HG03066 (cell line): ENCODE results near the gene SYNGAP1.
"Not testable (repeated sequence)": the region's sequence is repeated elsewhere in the genome, so short reads cannot be mapped to it uniquely, and the experiment has no call there.

Experiments used
- ATAC-seq: cut with Tn5 transposase; IDR thresholded peaks from one replicate; pipeline ENCODE4 v1.9.1; 2021; ENCODE audit warnings: low read depth; ENCODE audit not compliant: unreplicated experiment

Gene SYNGAP1

DNA sequence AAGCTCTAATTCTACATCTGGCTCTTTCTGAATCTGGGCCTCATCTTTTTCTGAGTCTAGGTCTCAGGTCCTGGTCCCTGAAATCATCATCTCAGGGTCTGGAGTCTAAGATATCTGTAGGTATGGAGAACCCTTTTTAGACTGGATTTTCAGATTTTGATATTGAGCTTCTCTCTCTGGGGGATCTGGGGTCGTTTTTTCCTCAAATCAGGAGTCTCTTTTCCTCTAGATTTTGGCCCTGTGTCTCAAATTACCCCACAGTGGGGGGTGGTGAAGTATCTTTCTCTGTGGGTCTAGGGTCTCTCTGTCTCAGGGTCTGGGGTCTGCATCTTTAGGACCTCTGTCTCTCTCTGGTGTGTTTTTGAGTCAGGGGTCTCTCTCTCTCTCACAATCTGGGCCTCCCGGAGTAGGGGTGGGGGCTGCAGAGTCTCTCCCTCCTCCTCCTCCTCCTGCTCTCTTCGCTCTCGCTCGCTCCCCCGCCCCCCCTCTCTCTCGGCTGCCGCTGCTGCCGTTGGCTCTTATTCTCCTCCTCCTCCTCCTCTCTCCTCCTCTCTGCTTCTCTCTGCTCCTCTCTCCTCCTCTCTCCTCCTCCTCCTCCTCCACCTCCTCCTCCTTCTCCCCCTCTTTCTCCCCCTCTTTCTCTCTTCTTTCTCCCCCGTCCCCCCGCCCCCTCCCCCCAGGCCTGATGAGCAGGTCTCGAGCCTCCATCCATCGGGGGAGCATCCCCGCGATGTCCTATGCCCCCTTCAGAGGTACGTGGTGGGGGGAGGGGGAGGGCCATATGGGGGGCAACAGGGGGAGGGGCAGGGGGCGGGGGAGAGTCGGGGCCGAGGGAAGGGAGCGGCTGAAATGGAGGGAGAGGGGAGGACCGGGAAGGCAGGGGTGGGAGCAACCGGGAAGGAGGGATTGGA, at the start of gene SYNGAP1:
Gene SYNGAP1 (plus strand): TSS at position 486 of the 911 bp plus-strand sequence. CDS start 200 bp downstream, at position 686.
- ATAC-seq = no peak

DNA sequence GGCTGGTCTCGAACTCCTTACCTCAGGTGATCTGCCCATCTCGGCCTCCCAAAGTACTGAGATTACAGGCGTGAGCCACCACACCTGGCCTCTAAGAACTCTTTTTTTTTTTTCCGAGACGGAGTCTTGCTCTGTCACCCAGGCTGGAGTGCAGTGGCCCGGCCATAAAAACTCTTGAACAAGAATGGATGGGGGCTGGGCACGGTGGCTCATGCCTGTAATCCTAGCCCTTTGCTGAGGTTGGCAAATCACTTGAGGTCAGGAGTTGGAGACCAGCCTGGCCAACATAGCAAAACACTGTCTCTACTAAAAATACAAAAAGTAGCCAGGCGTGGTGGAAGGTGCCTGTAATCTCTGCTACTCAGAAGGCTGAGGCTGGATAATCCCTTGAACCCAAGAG, 48.0 kb upstream of the SYNGAP1 start:
- ATAC-seq = not testable (repeated sequence)

DNA sequence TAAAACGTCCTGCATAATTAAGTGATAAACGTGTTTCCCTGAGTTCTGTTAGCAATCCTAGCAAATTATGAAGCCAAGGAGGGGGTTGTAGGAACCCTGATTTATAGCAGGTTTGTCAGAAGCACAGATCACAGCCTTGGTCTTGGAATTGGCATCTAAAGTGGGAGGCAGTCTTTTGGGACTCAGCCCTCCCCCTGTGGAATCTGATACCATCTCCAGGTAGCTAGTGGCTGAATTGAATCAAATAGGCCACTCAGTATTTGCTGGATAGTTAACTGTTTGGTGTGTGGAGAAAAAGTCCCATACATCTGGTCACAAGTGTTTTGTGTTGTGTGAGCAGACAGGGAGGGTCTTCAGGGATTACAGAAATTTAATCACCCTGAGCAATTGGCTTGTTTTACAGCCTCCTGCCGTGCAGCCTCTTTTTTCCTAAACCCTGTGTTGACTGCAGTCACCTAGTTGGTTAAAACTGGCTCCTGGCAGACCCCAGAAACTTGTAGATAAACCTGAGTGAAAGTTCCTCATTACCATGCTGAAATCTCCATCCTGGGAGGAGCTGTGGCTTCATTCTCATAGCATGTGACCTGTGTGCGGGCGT, 47.2 kb upstream of the SYNGAP1 start:
- ATAC-seq = no peak

DNA sequence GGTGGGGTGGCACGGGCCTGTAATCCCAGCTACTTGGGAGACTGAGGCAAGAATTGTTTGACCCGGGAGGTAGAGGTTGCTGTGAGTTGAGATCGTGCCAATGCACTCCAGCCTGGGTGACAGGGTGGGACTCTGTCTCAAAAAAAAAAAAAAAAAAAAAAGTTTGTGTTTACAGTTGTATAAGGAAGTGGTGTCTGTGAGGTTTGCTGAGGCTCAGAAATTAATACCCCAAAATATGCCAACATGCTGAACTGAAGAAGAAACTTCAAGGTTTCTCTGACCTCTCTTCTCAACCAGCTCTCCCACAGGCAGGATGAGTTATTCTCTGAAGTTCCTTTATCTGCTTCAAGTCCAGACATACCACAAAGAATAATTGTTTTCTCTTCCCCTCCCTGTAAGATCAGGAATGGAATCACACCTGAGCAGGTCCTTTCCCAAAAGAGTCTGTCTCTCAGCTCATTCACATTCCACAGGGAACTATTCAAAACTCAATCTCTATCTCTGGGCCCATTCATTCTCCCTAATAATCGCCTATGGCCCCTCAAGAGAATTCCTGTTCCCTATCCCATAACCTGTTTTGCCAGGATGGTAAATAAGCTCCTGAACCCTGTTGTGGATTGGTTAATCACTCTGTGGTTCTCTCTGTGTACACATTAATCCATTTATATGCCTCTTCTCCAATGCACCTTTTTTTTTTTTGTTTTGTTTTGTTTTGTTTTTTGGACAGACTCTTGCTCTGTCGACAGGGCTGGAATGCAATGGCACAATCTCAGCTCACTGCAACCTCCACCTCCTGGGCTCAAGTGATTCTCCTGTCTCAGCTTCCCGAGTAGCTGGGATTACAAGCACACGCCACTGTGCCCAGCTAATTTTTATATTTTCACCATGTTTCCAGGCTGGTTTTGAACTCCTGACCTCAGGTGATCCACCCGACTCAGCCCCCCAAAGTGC, 45.6 kb upstream of the SYNGAP1 start:
- ATAC-seq = no peak

DNA sequence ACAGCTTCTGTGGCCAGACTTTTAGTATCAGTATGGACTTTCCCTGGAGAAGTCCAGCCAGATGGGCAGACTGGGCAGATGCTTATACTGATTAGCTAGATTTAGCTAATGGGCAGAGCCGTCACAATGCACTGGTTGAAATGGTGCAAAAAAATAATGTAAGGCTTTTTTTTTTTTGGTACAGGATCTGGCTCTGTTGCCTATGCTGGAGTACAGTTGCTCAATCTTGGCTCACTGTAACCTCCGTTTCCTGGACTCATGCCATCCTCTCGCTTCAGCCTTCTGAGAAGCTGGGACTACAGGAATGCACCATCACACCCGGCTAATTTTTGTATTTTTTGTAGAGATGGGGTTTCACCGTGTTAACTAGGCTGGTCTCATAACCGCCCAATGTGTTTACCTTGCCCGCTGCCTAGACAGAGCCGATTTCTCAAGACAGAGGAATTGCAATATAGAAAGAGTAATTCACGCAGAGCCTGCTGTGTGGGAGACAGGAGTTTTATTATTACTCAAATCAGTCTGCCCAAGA, 44.7 kb upstream of the SYNGAP1 start:
- ATAC-seq = no peak

DNA sequence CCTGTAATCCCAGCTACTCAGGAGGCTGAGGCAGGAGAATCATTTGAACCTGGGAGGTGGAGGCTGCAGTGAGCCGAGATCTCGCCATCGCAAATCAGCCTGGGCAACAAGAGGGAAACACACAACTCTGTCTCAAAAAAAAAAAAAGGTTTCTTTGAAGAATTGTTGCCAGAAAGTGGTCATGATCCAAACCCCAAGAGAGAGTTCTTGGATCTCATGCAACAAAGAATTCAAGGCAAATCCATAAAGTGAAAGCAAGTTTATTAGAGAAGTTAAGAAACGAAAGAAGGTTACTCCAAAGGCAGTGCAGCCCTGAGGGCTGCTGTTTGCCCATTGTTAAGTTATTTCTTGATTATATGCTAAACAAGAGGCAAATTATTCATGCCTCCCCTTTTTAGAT, 42.7 kb upstream of the SYNGAP1 start:
- ATAC-seq = no peak

DNA sequence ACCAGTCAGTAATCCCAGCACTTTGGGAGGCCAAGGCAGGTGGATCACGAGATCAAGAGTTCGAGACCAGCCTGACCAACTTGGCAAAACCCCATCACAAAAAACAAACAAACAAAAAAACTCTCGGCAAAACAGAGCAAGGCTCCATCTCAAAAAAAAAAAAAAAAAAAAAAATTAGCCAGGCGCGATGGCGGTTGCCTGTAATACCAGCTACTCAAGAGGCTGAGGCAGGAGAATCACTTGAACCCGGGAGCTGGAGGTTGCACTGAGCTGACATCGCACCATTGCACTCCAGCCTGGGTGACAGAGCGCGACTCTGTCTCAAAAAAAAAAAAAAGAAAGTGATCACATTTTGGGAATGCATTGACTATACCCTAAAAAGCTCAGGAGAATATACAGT, 40.7 kb upstream of the SYNGAP1 start:
- not testable (repeated sequence) for ATAC-seq

DNA sequence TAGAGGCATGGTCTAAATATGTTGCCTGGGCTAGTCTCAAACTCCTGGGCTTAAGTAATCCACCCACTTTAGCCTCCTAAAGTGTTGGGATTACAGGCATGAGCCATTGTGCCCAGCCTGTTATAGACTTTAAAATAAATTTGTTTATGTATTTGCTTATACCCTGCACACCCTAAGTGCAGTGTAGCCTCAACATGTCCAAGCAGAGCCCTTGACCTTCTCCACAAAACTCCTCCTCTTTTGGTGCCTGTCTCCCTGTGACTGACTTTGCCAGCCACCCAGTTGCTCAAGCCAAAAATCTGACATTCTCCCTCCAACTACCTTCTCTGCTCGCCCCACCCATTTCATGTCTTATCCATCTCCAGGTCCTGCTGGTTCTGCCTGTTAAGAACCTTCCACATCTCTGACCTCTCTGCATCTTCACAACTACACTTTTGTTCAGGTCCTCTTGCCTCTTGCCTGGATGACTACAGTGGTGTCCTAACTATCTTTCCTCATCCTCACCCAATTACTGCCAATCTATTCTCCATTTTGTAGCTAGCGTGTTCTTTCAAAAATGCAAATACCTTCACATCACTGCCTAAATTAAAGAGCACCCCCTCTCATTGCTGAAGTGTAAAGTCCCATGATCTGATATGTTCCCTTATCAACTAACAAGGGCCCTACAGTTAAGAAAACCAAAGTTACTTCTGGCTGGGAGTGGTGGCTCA, 39.4 kb upstream of the SYNGAP1 start:
- ATAC-seq = no peak

DNA sequence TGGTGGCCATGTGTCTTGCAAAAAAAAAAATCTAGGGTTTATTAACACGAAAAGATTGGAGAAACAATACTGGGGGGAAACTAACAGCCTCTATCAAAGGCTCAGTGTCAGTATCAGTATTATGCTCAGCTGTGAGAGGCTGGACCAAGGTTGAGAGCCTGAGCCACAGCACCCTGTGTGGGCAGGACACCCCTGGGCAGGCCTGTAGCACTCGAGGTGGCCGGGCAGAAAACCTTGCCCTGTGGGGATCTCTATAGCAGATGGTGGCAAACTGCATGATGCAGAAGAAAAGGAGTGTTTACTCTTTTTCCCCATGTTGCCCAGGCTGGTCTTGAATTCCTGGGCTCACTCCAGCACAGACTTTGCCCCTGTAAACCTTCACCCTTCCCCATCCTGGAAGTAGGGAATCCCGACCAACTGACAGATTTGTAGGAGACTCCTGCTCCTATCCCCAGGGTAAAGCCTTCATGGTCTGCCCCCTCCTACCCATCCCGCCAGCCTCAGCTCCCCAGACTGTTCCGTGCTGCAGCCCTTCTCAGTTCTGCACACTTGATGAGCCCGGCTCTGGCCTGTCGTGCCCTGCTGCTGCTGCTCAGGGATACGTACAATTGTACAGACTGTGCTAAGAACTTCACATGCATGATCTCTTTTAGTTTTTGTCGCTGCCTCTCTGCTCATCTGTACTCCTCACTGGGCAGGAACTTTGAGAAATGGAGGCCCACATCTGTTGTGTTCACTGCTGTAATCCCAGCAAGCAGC, 36.3 kb upstream of the SYNGAP1 start:
- no peak for ATAC-seq

DNA sequence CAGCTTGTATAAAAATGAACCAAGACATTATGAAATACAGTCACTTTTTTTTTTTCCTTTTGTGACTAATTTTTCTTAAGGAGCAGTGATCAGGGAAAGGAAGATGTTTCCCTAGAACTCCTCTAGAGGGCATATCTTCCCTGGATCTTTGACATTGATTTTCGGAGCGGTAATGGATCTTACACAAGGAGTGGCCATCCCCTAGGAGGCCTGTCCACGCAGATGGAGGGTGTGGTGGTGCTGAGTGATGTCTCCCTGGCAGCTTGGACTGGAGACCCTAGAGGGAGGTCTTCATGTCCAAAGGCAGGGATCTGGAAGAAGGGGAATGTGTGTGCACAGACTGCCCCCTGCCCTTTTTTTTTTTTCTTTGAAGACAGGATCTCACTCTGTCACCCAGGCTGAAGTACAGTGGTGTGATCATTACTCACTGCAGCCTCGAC, 35.3 kb upstream of the SYNGAP1 start:
- ATAC-seq = no peak

DNA sequence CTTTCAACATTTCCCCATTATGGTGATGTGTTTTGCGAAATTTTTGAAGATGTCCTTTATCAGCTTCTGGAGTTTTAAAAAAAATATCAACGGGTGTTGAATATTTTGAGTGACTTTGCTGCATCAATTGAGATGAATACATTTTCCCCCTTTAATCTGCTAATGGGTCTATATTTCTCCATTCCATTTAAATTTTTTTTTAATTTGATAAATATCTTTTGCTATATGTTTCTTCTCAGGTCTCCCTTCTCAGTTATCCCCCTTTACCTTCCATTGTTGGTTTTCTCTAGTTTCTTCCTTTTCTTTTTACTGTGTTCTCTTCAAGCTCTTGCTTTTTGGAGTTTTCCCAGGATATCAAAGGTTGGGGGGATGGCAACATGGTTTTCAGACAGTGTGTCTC, 29.7 kb upstream of the SYNGAP1 start:
- ATAC-seq = no peak

DNA sequence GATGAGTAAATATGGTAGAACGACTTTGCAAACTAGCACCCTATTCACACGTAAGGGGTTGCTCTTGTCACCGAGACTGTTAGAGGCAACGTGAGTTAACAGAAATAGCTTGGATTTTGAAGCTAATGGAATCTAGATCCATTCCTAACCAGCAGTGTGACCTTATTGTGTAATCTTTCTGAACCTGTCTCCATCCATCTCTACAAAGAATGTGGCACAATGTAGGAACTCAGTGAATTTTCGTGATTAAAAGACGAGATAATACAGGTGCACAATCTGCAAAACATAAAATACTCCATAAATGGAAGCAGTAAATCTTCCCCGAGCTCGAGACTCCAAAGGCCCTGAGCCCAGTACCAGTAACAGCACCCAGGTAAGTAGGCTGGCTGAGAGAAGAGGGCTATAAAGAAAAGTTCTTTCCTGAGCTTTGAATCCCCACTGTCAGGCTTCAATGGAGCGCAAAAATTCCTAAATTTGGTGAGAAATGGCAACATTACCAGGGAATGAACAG, 29.0 kb upstream of the SYNGAP1 start:
- no peak for ATAC-seq

DNA sequence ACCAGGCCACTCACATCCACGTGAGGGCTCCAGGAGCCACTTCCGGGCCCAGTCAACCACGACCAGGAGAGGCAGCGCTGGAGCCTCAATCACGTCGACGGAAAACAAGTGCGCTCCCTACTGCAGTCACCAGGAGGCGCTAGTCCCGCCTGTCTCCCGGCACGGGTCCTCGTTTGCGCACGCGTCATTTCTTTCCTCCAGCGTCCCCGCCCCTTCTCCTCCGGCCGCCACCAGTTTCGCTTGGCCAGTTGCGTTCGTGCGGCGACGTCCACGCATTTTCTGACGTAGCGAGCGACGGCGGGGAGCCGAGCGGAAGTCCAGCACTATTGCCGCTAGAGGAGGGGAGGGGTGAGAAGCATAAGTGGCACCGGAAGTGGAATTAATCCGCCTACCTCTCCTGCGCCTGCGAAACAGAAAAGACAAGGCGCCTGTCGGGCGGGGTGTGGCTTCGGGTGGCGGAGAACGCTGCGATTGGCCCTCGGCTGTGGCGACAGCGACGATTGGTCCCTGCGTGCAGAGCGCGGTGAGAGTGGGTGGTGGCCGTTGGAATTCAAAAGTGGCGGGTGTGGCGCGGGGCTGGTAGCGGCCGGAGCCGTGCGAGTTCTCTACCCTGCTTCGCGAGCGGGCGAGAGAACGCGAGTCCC, 28.5 kb upstream of the SYNGAP1 start, which contains the start of gene KIFC1:
Gene KIFC1 (plus strand): TSS at position 546 of the 644 bp plus-strand sequence. CDS start 163 bp downstream, outside the sequence.
- peak; percentile 89 for ATAC-seq

DNA sequence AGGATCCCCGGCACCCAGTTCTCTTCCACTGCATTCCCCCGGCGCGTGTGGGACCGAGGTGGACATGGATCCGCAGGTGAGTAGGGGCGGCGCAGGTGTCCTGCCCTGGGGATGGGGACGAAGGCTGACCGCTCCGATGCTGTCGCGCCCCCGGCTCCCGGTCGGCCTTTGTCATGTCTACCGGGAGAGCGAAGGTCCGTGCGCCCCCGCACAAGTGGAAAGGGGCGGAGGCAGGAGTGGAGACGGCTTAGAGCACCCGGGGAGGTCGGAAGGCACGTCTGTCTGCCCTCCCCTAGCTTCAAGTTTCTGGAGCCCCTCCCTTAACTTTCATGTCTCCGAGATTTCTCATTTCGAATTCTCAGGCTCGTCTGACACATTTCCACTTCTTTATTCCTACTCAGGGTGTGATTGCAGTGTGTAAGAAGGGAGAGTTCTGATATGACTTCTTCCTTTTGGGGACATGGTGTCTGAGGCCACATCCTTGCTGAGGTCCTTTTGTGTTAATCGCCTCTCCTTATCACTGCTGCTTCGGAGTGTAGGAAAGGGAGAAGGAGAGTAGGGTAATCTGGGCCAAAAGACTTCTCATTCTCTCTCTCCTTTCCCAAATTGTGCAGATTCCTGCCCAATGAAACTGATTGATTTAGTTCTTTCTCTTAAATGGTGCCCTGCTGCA, 27.8 kb upstream of the SYNGAP1 start:
- peak; percentile 14 for ATAC-seq

DNA sequence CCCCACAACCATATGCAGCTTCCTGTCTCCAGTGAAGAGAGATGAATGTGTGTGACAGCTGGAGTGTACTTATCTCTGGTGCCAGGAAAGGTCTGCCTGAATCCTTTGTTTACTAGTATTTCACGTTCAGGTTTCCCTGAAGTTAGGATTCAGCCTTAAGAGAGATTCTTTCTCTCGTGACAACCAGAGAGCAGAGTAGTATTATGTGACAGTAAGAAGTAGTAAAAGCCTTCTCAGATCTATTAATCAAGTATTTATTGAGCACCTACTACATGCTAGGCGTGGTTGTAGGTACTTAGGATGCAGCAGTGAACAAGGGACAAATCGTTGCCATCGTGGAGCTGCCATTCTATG, 27.3 kb upstream of the SYNGAP1 start:
- ATAC-seq = no peak

DNA sequence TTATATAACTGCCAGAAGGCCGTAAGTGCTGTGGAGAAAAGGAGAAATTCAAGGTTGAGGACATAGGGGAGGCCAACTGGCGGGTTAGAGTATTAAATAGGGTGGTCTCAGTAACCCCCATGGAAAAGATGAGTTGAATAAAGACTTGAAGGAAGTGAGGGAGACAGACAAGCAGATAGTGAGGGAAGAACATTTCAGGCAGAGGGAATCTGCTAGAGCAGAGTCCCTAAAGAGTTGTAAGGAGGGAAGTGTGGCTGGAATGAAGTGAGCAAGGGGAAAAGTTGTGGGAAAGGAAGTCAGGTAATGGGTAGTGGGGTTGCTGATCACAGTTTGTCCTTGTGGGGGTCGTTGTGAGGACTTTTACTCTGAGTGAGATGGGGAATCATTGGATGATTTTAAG, 26.9 kb upstream of the SYNGAP1 start:
- ATAC-seq = no peak

DNA sequence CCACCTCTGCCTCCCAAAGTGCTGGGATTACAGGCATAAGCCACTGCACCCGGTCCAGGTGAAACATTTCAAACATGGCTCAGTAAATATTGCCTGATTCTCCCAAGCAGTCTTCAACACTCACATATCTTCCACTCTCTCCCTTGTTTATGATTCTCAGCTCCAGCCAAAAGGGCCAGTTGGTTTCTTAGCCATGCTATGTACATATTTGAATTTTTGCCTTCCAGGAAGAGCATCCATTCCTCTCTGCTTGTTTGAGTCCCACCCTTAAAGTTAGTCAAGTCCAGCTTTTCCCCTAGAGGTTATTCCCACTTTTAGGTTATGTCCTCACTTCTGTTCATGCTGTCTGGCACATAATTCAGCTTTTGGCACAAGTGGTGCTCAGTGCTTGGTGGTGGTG, 22.3 kb upstream of the SYNGAP1 start:
- no peak for ATAC-seq

DNA sequence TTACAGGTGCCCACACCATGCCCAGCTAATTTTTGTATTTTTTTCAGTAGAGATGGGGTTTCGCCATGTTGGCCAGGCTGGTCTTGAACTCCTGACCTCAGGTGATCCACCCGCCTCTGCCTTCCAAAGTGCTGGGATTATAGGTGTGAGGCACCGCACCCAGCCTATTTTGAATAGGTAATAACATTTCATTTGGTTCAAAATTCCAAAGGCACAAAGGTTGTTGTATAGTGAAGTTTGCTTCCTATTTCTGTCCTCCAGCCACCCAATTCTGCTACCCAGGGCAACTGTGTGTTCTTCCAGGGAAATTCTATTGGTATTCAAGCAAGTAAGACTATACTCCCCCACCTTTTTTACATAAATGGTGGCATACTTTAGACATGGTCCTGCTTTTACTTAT, 21.3 kb upstream of the SYNGAP1 start:
- ATAC-seq = not testable (repeated sequence)
